ENCODE measurements around the gene NOP53.

DNA sequence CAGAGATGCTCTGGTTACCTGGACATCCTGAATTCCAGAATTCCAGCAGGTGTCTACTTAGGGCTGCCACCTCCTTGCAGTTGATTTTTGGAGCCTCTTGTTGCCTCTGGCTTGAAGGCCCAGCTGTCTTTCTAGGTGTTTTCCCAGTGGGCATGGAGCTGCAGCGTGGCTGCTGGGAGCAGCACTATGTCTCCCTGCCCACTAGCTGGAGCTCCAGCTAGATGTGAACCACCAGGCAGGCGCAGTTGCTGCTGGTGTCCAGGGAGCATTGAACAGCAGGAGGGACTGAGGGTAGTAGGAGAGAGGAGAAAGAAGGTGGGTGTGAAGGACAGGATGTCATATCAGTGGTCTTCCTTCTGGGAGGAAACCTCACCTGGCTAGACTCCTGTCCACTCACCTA lies 23.3 kb downstream of the NOP53 start:
- TF ChIP-seq CTCF (IDR thresholded peaks at IDR 0.05) (no peak), EP300 (IDR thresholded peaks at IDR 0.05) (no peak), POLR2A (IDR thresholded peaks at IDR 0.05) (no peak)
